HEK293 (cell line): ENCODE measurements around the gene EYS.

Experiments used
- CTCF ChIA-PET: fragments of 350-600 bp; formaldehyde crosslinking; extraction: SDS; loops from one replicate; lab custom pipeline; 2021; ENCODE audit warnings: antibody characterized with exemption; lab: Yijun Ruan, JAX
- POLR2A ChIA-PET: fragments of 300-600 bp; formaldehyde crosslinking; extraction: SDS; loops from one replicate; lab custom pipeline; 2020; ENCODE audit warnings: antibody characterized with exemption, inconsistent platforms; lab: Yijun Ruan, JAX
- H3K27ac ChIP-seq: fragments of 200-500 bp; sonication (Bioruptor generic); 2 replicates; pipeline ENCODE4 v1.5.1; 2014; ENCODE audit warnings: low read depth, low read length, control low read depth, inconsistent platforms; ENCODE audit errors: extremely low read depth
- H3K36me3 ChIP-seq, 2 experiments: fragments of 200-500 bp in 1 of 2; sonication (Bioruptor generic) in 1 of 2; 1 replicate in 1 of 2; 2 replicates in 1 of 2; pipeline ENCODE4 v1.5.1; 2014 to 2017; ENCODE audit warnings: inconsistent platforms in 2 of 2, low read length in 2 of 2; ENCODE audit not compliant: control insufficient read depth in 2 of 2, insufficient read depth in 1 of 2
- H3K4me1 ChIP-seq: fragments of 200-500 bp; sonication (Bioruptor generic); 2 replicates; pipeline ENCODE4 v1.5.1; 2014; ENCODE audit warnings: mild to moderate bottlenecking, low read length, inconsistent platforms; ENCODE audit not compliant: control insufficient read depth, insufficient read depth
- H3K4me3 ChIP-seq: 2 replicates; pipeline ENCODE4 v1.5.1; 2011; ENCODE audit warnings: low read depth, mild to moderate bottlenecking, control low read depth, low read length, moderate library complexity
- H3K9me3 ChIP-seq: fragments of 200-500 bp; sonication (Bioruptor generic); 2 replicates; pipeline ENCODE4 v1.5.1; 2014; ENCODE audit warnings: low read depth, low read length, inconsistent platforms; ENCODE audit not compliant: control insufficient read depth, insufficient read depth
- FEZF1 ChIP-seq: fragments of 450-650 bp; formaldehyde crosslinking; IDR thresholded peaks from 2 replicates; pipeline ENCODE4 v1.5.1; 2016; ENCODE audit warnings: missing biosample characterization, missing genetic modification characterization
- GLIS2 ChIP-seq: fragments of 450-650 bp; formaldehyde crosslinking; IDR thresholded peaks from 2 replicates; pipeline ENCODE4 v1.5.1; 2016; ENCODE audit warnings: missing biosample characterization, missing genetic modification characterization
- KLF8 ChIP-seq: fragments of 450-650 bp; formaldehyde crosslinking; IDR thresholded peaks from 2 replicates; pipeline ENCODE4 v1.5.1; 2016; ENCODE audit warnings: missing biosample characterization, missing genetic modification characterization
- PATZ1 ChIP-seq: fragments of 450-650 bp; formaldehyde crosslinking; IDR thresholded peaks from 2 replicates; pipeline ENCODE4 v1.5.1; 2016; ENCODE audit warnings: missing biosample characterization, missing genetic modification characterization
- RBAK ChIP-seq: fragments of 450-650 bp; formaldehyde crosslinking; IDR thresholded peaks from 2 replicates; pipeline ENCODE4 v1.5.1; 2016; ENCODE audit warnings: missing biosample characterization, missing genetic modification characterization
- SALL2 ChIP-seq: fragments of 450-650 bp; formaldehyde crosslinking; IDR thresholded peaks from 2 replicates; pipeline ENCODE4 v1.5.0; 2017; ENCODE audit warnings: missing biosample characterization, mild to moderate bottlenecking, missing genetic modification characterization, borderline replicate concordance
- ZBTB1 ChIP-seq: fragments of 450-650 bp; formaldehyde crosslinking; IDR thresholded peaks from 2 replicates; pipeline ENCODE4 v1.5.1; 2016; ENCODE audit warnings: missing biosample characterization, missing genetic modification characterization
- ZNF174 ChIP-seq: fragments of 450-650 bp; formaldehyde crosslinking; IDR thresholded peaks from 2 replicates; pipeline ENCODE4 v1.5.0; 2017; ENCODE audit warnings: missing biosample characterization, mild to moderate bottlenecking, missing genetic modification characterization
- ZNF311 ChIP-seq: fragments of 450-650 bp; formaldehyde crosslinking; IDR thresholded peaks from 2 replicates; pipeline ENCODE4 v1.5.1; 2017; ENCODE audit warnings: missing biosample characterization, missing genetic modification characterization, borderline replicate concordance
- ZNF335 ChIP-seq: fragments of 450-650 bp; formaldehyde crosslinking; conservative IDR thresholded peaks from 2 replicates; pipeline ENCODE4 v1.5.1; 2016; ENCODE audit warnings: missing biosample characterization, missing genetic modification characterization
- ZNF398 ChIP-seq: fragments of 450-650 bp; formaldehyde crosslinking; IDR thresholded peaks from 2 replicates; pipeline ENCODE4 v1.5.1; 2017; ENCODE audit warnings: missing biosample characterization, missing genetic modification characterization
- ZNF404 ChIP-seq: fragments of 450-650 bp; formaldehyde crosslinking; IDR thresholded peaks from 2 replicates; pipeline ENCODE4 v1.5.1; 2017; ENCODE audit warnings: missing biosample characterization, missing genetic modification characterization
- ZNF488 ChIP-seq: fragments of 450-650 bp; formaldehyde crosslinking; IDR thresholded peaks from 2 replicates; pipeline ENCODE4 v1.5.1; 2016; ENCODE audit warnings: missing biosample characterization, missing genetic modification characterization
- ZNF521 ChIP-seq: fragments of 450-650 bp; formaldehyde crosslinking; IDR thresholded peaks from 2 replicates; pipeline ENCODE4 v1.5.1; 2017; ENCODE audit warnings: missing biosample characterization, mild to moderate bottlenecking, missing genetic modification characterization
- ZNF555 ChIP-seq: fragments of 450-650 bp; formaldehyde crosslinking; conservative IDR thresholded peaks from 2 replicates; pipeline ENCODE4 v1.5.1; 2017; ENCODE audit warnings: missing biosample characterization, mild to moderate bottlenecking, missing genetic modification characterization, inconsistent platforms
- ZNF560 ChIP-seq: fragments of 450-650 bp; formaldehyde crosslinking; IDR thresholded peaks from 2 replicates; pipeline ENCODE4 v1.5.1; 2017; ENCODE audit warnings: missing biosample characterization, missing genetic modification characterization, borderline replicate concordance
- ZNF654 ChIP-seq: fragments of 450-650 bp; formaldehyde crosslinking; IDR thresholded peaks from 2 replicates; pipeline ENCODE4 v1.5.1; 2016; ENCODE audit warnings: low read depth, missing biosample characterization, missing genetic modification characterization
- ZNF670 ChIP-seq: fragments of 450-650 bp; formaldehyde crosslinking; IDR thresholded peaks from 2 replicates; pipeline ENCODE4 v1.5.1; 2016; ENCODE audit warnings: missing biosample characterization, missing genetic modification characterization, low read depth
- ZNF677 ChIP-seq: fragments of 450-650 bp; IDR thresholded peaks from 2 replicates; pipeline ENCODE4 v1.5.0; 2018; ENCODE audit warnings: missing biosample characterization, mild to moderate bottlenecking, missing genetic modification characterization, moderate library complexity
- ZNF776 ChIP-seq: fragments of 450-650 bp; formaldehyde crosslinking; IDR thresholded peaks from 2 replicates; pipeline ENCODE4 v1.5.0; 2017; ENCODE audit warnings: missing biosample characterization, missing genetic modification characterization, borderline replicate concordance
- TF ChIP-seq, protein P1 (sequence below): fragments of 450-650 bp; formaldehyde crosslinking; IDR thresholded peaks from 2 replicates; pipeline ENCODE4 v1.5.1; 2017; ENCODE audit warnings: missing biosample characterization, missing genetic modification characterization
- TF ChIP-seq, protein P2 (sequence below): fragments of 450-650 bp; formaldehyde crosslinking; IDR thresholded peaks from 2 replicates; pipeline ENCODE4 v1.5.1; 2016; ENCODE audit warnings: missing biosample characterization, missing genetic modification characterization, low read depth
- TF ChIP-seq, protein P3 (sequence below): fragments of 450-650 bp; formaldehyde crosslinking; IDR thresholded peaks from 2 replicates; pipeline ENCODE4 v1.5.1; 2016; ENCODE audit warnings: missing biosample characterization, missing genetic modification characterization

Gene EYS

DNA sequence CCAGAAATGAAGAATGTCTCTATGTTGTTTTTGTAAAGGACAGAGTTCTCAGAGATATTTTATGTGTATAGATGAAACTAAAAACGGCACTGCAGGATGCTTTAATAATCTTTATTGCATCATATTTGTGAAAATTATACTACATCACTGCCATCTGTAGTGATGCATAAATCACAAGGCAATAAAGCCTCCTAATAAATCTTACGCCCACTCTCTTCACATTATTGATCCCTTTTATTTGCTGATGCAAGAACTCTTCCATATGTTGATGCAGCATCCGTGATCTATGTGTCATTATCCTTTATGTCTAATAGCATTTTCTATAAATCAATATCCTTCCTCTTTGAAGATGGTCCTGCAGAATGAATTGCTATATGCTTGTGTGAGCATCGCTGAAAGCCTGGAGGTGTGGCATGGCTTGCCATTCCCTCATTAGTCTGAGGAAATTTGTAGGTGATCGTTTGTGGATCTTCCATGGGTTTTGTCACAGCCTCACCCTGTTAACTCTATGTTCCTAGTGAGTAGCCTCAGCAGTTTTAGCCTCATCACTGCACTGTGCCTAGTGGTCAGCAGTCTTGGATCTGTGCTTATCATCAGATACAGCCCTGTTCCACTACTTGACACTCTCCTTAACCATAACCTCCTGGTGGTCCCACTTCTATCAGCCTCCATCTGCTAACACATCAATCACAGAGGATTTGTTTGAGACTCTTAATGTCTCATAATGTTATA is 983.5 kb downstream of the EYS start:
- Histone ChIP-seq H3K36me3 (no peaks in the 10 kb centered on the region), H3K4me3 (no peak overlapping the region), H3K4me1 (no peaks in the 10 kb centered on the region)
- POLR2A ChIA-PET: no interaction called here
- TF ChIP-seq ZNF398 (tag by site-specific recombination) (no peak), ZNF174 (no peak), KLF8 (tag by site-specific recombination) (no peak), ZNF670 (tag by site-specific recombination) (no peak), ZNF555 (tag by site-specific recombination) (no peak), ZNF335 (no peak), ZNF776 (tag by site-specific recombination) (no peak), RBAK (no peak)
- TF ChIP-seq, protein P1, sequence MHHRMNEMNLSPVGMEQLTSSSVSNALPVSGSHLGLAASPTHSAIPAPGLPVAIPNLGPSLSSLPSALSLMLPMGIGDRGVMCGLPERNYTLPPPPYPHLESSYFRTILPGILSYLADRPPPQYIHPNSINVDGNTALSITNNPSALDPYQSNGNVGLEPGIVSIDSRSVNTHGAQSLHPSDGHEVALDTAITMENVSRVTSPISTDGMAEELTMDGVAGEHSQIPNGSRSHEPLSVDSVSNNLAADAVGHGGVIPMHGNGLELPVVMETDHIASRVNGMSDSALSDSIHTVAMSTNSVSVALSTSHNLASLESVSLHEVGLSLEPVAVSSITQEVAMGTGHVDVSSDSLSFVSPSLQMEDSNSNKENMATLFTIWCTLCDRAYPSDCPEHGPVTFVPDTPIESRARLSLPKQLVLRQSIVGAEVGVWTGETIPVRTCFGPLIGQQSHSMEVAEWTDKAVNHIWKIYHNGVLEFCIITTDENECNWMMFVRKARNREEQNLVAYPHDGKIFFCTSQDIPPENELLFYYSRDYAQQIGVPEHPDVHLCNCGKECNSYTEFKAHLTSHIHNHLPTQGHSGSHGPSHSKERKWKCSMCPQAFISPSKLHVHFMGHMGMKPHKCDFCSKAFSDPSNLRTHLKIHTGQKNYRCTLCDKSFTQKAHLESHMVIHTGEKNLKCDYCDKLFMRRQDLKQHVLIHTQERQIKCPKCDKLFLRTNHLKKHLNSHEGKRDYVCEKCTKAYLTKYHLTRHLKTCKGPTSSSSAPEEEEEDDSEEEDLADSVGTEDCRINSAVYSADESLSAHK (tag by site-specific recombination): no peak
- TF ChIP-seq, protein P2, sequence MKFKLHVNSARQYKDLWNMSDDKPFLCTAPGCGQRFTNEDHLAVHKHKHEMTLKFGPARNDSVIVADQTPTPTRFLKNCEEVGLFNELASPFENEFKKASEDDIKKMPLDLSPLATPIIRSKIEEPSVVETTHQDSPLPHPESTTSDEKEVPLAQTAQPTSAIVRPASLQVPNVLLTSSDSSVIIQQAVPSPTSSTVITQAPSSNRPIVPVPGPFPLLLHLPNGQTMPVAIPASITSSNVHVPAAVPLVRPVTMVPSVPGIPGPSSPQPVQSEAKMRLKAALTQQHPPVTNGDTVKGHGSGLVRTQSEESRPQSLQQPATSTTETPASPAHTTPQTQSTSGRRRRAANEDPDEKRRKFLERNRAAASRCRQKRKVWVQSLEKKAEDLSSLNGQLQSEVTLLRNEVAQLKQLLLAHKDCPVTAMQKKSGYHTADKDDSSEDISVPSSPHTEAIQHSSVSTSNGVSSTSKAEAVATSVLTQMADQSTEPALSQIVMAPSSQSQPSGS (tag by site-specific recombination): no peak
- TF ChIP-seq, protein P3, sequence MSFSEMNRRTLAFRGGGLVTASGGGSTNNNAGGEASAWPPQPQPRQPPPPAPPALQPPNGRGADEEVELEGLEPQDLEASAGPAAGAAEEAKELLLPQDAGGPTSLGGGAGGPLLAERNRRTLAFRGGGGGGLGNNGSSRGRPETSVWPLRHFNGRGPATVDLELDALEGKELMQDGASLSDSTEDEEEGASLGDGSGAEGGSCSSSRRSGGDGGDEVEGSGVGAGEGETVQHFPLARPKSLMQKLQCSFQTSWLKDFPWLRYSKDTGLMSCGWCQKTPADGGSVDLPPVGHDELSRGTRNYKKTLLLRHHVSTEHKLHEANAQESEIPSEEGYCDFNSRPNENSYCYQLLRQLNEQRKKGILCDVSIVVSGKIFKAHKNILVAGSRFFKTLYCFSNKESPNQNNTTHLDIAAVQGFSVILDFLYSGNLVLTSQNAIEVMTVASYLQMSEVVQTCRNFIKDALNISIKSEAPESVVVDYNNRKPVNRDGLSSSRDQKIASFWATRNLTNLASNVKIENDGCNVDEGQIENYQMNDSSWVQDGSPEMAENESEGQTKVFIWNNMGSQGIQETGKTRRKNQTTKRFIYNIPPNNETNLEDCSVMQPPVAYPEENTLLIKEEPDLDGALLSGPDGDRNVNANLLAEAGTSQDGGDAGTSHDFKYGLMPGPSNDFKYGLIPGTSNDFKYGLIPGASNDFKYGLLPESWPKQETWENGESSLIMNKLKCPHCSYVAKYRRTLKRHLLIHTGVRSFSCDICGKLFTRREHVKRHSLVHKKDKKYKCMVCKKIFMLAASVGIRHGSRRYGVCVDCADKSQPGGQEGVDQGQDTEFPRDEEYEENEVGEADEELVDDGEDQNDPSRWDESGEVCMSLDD (tag by site-specific recombination): no peak
- TF ChIP-seq, all 188 proteins: peak for 0
- no peak overlapping the region for H3K27ac ChIP-seq
- H3K9me3 ChIP-seq: no peaks in the 10 kb centered on the region
- CTCF ChIA-PET: interaction anchor here (0.6 kb wide), 1 partner anchor 27 kb away, joined by 3 read pairs; no protein-coding TSS in a partner anchor

- Histone ChIP-seq H3K36me3 (no peaks in the 10 kb centered on the region), H3K9me3 (no peaks in the 10 kb centered on the region), H3K27ac (no peak overlapping the region), H3K4me3 (no peak overlapping the region), H3K4me1 (no peaks in the 10 kb centered on the region)
- ChIA-PET POLR2A (no interaction called here), CTCF (interaction anchor here (0.7 kb wide), 2 partner anchors 8 to 49 kb away, joined by 3 to 4 read pairs; no protein-coding TSS in a partner anchor)
- TF ChIP-seq ZNF488 (no peak), PATZ1 (no peak), ZNF677 (no peak), GLIS2 (tag by site-specific recombination) (no peak), ZNF404 (tag by site-specific recombination) (no peak), ZNF560 (tag by site-specific recombination) (no peak), FEZF1 (tag by site-specific recombination) (no peak), SALL2 (tag by site-specific recombination) (no peak), ZBTB1 (tag by site-specific recombination) (no peak), ZNF654 (tag by site-specific recombination) (no peak), ZNF311 (no peak), ZNF521 (tag by site-specific recombination) (no peak)
These were observed 985.2 kb downstream of the EYS start for GRCh38 chr6:64721865-64722264.
